H1 (cell line): ENCODE results near the gene NAV3. TPM values are rescaled to one million over a fixed set of nuclear protein-coding genes. Genes with fewer than 3 reads are reported as not detected.

Experiments
- CTCF ChIA-PET: fragments of 300-600 bp; sonication (Branson Sonifier 250); formaldehyde crosslinking; loops from one replicate; lab custom pipeline; 2021; ENCODE audit not compliant: partially characterized antibody; lab: Charles Lee
- POLR2A ChIA-PET: fragments of 300-600 bp; sonication (Branson Sonifier 250); formaldehyde crosslinking; loops from one replicate; lab custom pipeline; 2021; ENCODE audit warnings: inconsistent platforms; ENCODE audit not compliant: partially characterized antibody; lab: Charles Lee
- DNase-seq, 2 experiments: peaks; one replicate each; pipeline versions ENCODE4 v3.0.0 to v3.0.0-alpha.2; 2010 to 2022; ENCODE audit warnings: low spot score in 2 of 2, low read depth in 1 of 2, mixed read lengths in 1 of 2
- FAIRE-seq: peaks from 2 replicates; lab custom pipeline; 2011; peaks lifted over from hg19 to GRCh38; lab: Jason Lieb, UNC
- H2AFZ ChIP-seq: 2 replicates; pipeline ENCODE4 v1.8.1; 2012; ENCODE audit warnings: low read length, inconsistent platforms
- H2AK5ac ChIP-seq: 2 replicates; pipeline ENCODE4 v1.6.1; 2013; ENCODE audit warnings: low read depth, low read length
- H2BK120ac ChIP-seq: replicated peaks from 2 replicates; pipeline ENCODE3; 2013; ENCODE audit warnings: low read depth, low read length, inconsistent platforms
- H2BK12ac ChIP-seq: 2 replicates; pipeline ENCODE4 v1.6.1; 2013; ENCODE audit warnings: low read depth, low read length
- H2BK15ac ChIP-seq: 2 replicates; pipeline ENCODE4 v1.6.1; 2013; ENCODE audit warnings: low read length
- H2BK20ac ChIP-seq: 2 replicates; pipeline ENCODE4 v1.6.1; 2013; ENCODE audit warnings: low read length
- H2BK5ac ChIP-seq: 2 replicates; pipeline ENCODE4 v1.6.1; 2013; ENCODE audit warnings: low read depth, low read length
- H3K14ac ChIP-seq: 2 replicates; pipeline ENCODE4 v1.6.1; 2013; ENCODE audit warnings: inconsistent platforms; ENCODE audit not compliant: insufficient read length
- H3K18ac ChIP-seq: 2 replicates; pipeline ENCODE4 v1.6.1; 2013; ENCODE audit warnings: low read length; ENCODE audit errors: extremely low read depth
- H3K23ac ChIP-seq: 2 replicates; pipeline ENCODE4 v1.6.1; 2013; ENCODE audit warnings: inconsistent platforms; ENCODE audit not compliant: insufficient read length
- H3K23me2 ChIP-seq: 2 replicates; pipeline ENCODE4 v1.6.1; 2013; ENCODE audit warnings: low read depth, low read length
- H3K27ac ChIP-seq: 2 replicates; pipeline ENCODE4 v1.6.1; 2011; ENCODE audit warnings: low read depth, low read length, inconsistent platforms
- H3K27me3 ChIP-seq, 4 experiments: replicated peaks in 1 of 4; 1 replicate in 1 of 4; 2 replicates in 3 of 4; pipeline versions ENCODE4 v1.6.1 to v1.8.1; 2011 to 2013; ENCODE audit warnings: low read length in 3 of 4, mild to moderate bottlenecking in 3 of 4, inconsistent platforms in 2 of 4, mixed read lengths in 2 of 4, moderate library complexity in 1 of 4; ENCODE audit not compliant: control insufficient read depth in 3 of 4, insufficient read depth in 3 of 4; ENCODE audit errors: extremely low read depth in 1 of 4
- H3K36me3 ChIP-seq, 4 experiments: 2 replicates each; pipeline versions ENCODE4 v1.6.1 to v1.8.1; 2011 to 2013; ENCODE audit warnings: mild to moderate bottlenecking in 4 of 4, low read length in 3 of 4, moderate library complexity in 2 of 4, control low read depth in 1 of 4, inconsistent platforms in 1 of 4; ENCODE audit not compliant: insufficient read depth in 4 of 4, control insufficient read depth in 2 of 4
- H3K4ac ChIP-seq: replicated peaks from 2 replicates; pipeline ENCODE3; 2013; ENCODE audit warnings: low read length, low read depth, mixed read lengths, inconsistent platforms; ENCODE audit not compliant: insufficient read length
- H3K4me1 ChIP-seq, 4 experiments: replicated peaks in 1 of 4; 1 replicate in 1 of 4; 2 replicates in 3 of 4; pipeline versions ENCODE4 v1.6.1 to v1.8.1; 2011 to 2013; ENCODE audit warnings: low read length in 3 of 4, inconsistent platforms in 2 of 4, mixed read lengths in 1 of 4; ENCODE audit not compliant: insufficient read depth in 4 of 4, control insufficient read depth in 3 of 4
- H3K4me2 ChIP-seq, 2 experiments: 2 replicates each; pipeline versions ENCODE4 v1.6.1 to v1.8.1; 2011 to 2013; ENCODE audit warnings: low read depth in 2 of 2, low read length in 2 of 2, control low read depth in 1 of 2, inconsistent platforms in 1 of 2, mild to moderate bottlenecking in 1 of 2; ENCODE audit not compliant: insufficient read depth in 1 of 2
- H3K4me3 ChIP-seq, 4 experiments: fragments of 200-600, 300-600 bp in 1 of 4; sonication (generic), shearing (Covaris generic), sonication (Bioruptor Twin) in 1 of 4; 2 replicates each; pipeline versions ENCODE4 v1.5.1 to v1.8.1; 2011 to 2016; ENCODE audit warnings: low read length in 4 of 4, low read depth in 3 of 4, control low read depth in 2 of 4, inconsistent platforms in 2 of 4, mild to moderate bottlenecking in 2 of 4, mixed read lengths in 1 of 4, moderate library complexity in 1 of 4; ENCODE audit not compliant: insufficient read depth in 2 of 4; ENCODE audit errors: extremely low read depth in 1 of 4
- H3K56ac ChIP-seq: replicated peaks from 2 replicates; pipeline ENCODE3; 2013; ENCODE audit warnings: low read depth, mild to moderate bottlenecking, mixed read lengths, low read length, inconsistent platforms; ENCODE audit not compliant: insufficient read length
- H3K79me1 ChIP-seq: 2 replicates; pipeline ENCODE4 v1.6.1; 2013; ENCODE audit warnings: low read depth, low read length, control low read depth
- H3K79me2 ChIP-seq, 2 experiments: 2 replicates each; pipeline versions ENCODE4 v1.6.1 to v1.8.1; 2012 to 2013; ENCODE audit warnings: low read length in 2 of 2, mild to moderate bottlenecking in 2 of 2, inconsistent platforms in 1 of 2; ENCODE audit not compliant: insufficient read depth in 2 of 2, control insufficient read depth in 1 of 2
- H3K9ac ChIP-seq, 4 experiments: replicated peaks in 1 of 4; 1 replicate in 1 of 4; 2 replicates in 3 of 4; pipeline versions ENCODE4 v1.6.1 to v1.8.1; 2011 to 2013; ENCODE audit warnings: low read depth in 3 of 4, low read length in 3 of 4, control low read depth in 2 of 4, mild to moderate bottlenecking in 2 of 4, moderate library complexity in 2 of 4, inconsistent platforms in 1 of 4; ENCODE audit errors: extremely low read depth in 1 of 4
- H3K9me3 ChIP-seq, 2 experiments: 2 replicates each; pipeline versions ENCODE4 v1.6.1 to v1.8.1; 2012 to 2013; ENCODE audit warnings: mild to moderate bottlenecking in 2 of 2, moderate library complexity in 2 of 2, control low read depth in 1 of 2, inconsistent platforms in 1 of 2, low read depth in 1 of 2, low read length in 1 of 2, mixed read lengths in 1 of 2; ENCODE audit not compliant: insufficient read depth in 2 of 2
- H4K20me1 ChIP-seq, 2 experiments: replicated peaks in 1 of 2; 2 replicates each; pipeline versions ENCODE3 to v1.8.1; 2011 to 2013; ENCODE audit warnings: inconsistent platforms in 2 of 2, low read length in 2 of 2, mild to moderate bottlenecking in 1 of 2; ENCODE audit not compliant: insufficient read depth in 2 of 2, control insufficient read depth in 1 of 2
- H4K5ac ChIP-seq: 2 replicates; pipeline ENCODE4 v1.6.1; 2013; ENCODE audit warnings: low read length, low read depth, mixed read lengths, inconsistent platforms; ENCODE audit not compliant: insufficient read length
- H4K8ac ChIP-seq: 2 replicates; pipeline ENCODE4 v1.8.0; 2013; ENCODE audit warnings: mild to moderate bottlenecking, moderate library complexity, low read length, inconsistent platforms; ENCODE audit not compliant: insufficient read depth; ENCODE audit errors: extremely low read depth
- H4K91ac ChIP-seq: replicated peaks from 2 replicates; pipeline ENCODE3; 2013; ENCODE audit warnings: low read length, mixed read lengths, inconsistent platforms; ENCODE audit not compliant: insufficient read length
- CBX8 ChIP-seq: fragments of 300-800, 300-1000 bp; sonication (generic); IDR thresholded peaks from 2 replicates; pipeline ENCODE4 v1.7.1; 2016; ENCODE audit warnings: low read depth, low read length, borderline replicate concordance
- EP300 ChIP-seq, 2 experiments: IDR thresholded peaks; 1 replicate in 1 of 2; 2 replicates in 1 of 2; pipeline ENCODE4 v1.6.1; 2011 to 2012; ENCODE audit warnings: low read depth in 2 of 2, low read length in 2 of 2, mild to moderate bottlenecking in 2 of 2, borderline replicate concordance in 1 of 2, inconsistent platforms in 1 of 2, moderate library complexity in 1 of 2
- GTF2F1 ChIP-seq: IDR thresholded peaks from 2 replicates; pipeline ENCODE4 v1.6.1; 2012; ENCODE audit warnings: low read depth, low read length, improper control_type of control experiment, borderline replicate concordance
- JUN ChIP-seq: IDR thresholded peaks from 2 replicates; pipeline ENCODE4 v1.6.1; 2011; ENCODE audit warnings: low read depth, mild to moderate bottlenecking, improper control_type of control experiment, low read length
- KDM1A ChIP-seq: fragments of 200-600, 300-600 bp; sonication (generic); IDR thresholded peaks from 2 replicates; pipeline ENCODE4 v1.7.1; 2016; ENCODE audit warnings: mild to moderate bottlenecking, low read length, borderline replicate concordance
- RFX5 ChIP-seq: IDR thresholded peaks from 2 replicates; pipeline ENCODE4 v1.6.1; 2011; ENCODE audit warnings: low read depth, low read length, improper control_type of control experiment, borderline replicate concordance
- RNF2 ChIP-seq: fragments of 200-900, 300-1000 bp; sonication (generic); IDR thresholded peaks from 2 replicates; pipeline ENCODE4 v1.7.1; 2016; ENCODE audit warnings: borderline replicate concordance, low read depth, mild to moderate bottlenecking, antibody characterized with exemption, low read length; ENCODE audit not compliant: poor library complexity, severe bottlenecking; ENCODE audit errors: missing control alignments
- WGBS, 2 experiments: shearing (Covaris generic) in 1 of 2; methylation state at CpG; one replicate each; pipeline versions ENCODE4 v1.1.6 to v1.1.7; 2013 to 2015; ENCODE audit warnings: low lambda C conversion rate in 2 of 2, mixed read lengths in 2 of 2, inconsistent platforms in 1 of 2, low coverage in 1 of 2, missing lambda C conversion rate in 1 of 2; ENCODE audit not compliant: insufficient replicate concordance in 2 of 2, insufficient coverage in 1 of 2, insufficient read length in 1 of 2; ENCODE audit errors: extremely low coverage in 1 of 2, missing lambda C conversion rate in 1 of 2; 5-methylcytosine and 5-hydroxymethylcytosine counted together
- polyA plus RNA-seq, 7 experiments: library from polyadenylated mRNA; depleted of rRNA in 3 of 7; stranded (reverse) in 5 of 7; unstranded in 2 of 7; fragments of >200 nt in 5 of 7; fragments of 200-250 nt in 2 of 7; gene quantifications; 1 replicate in 5 of 7; 2 replicates in 1 of 7; 4 replicates in 1 of 7; pipeline versions ENCODE4 v1.2.1 to v1.2.3, GENCODE V29; 2011 to 2013; ENCODE audit warnings: missing spikeins in 2 of 7, mixed read lengths in 2 of 7
- total RNA-seq: library from RNA; stranded (reverse); fragmentation: NEBNext Ultra II Directional; extraction: Animal tissue kit (Norgen Biotek cat#: 25700); gene quantifications from 2 replicates; pipeline ENCODE4 v1.2.1, GENCODE V29; 2021

Gene NAV3
- total and polyA plus RNA-seq, 2 of the 8 experiments (the other 6 are each of a cell fraction or from before 2014, with no cell fraction given), result 0.47 to 5.0 TPM

- H3K36me3 ChIP-seq, result no peaks in the 10 kb centered on the region
- no peak overlapping the region; a peak in 1 of 7 replicates for H3K9ac ChIP-seq
- H4K5ac ChIP-seq, result no peak overlapping the region
- POLR2A ChIA-PET, result no interaction called here
- DNase-seq, result no peak
- no peaks in the 10 kb centered on the region for H3K79me2 ChIP-seq
- no peak overlapping the region for H2BK12ac ChIP-seq
- no peak overlapping the region for H2BK15ac ChIP-seq
- H3K27me3 ChIP-seq, result no peaks in the 10 kb centered on the region
- no peak overlapping the region for H2AFZ ChIP-seq
- H2AK5ac ChIP-seq, result no peak overlapping the region
- H2BK20ac ChIP-seq, result no peak overlapping the region
- FAIRE-seq, result no peak
- no peak overlapping the region for H3K56ac ChIP-seq
- H4K20me1 ChIP-seq, result no peaks in the 10 kb centered on the region
- H3K23me2 ChIP-seq, result no peaks in the 10 kb centered on the region
- H3K27ac ChIP-seq, result no peak overlapping the region
- H2BK5ac ChIP-seq, result no peak overlapping the region
- no peak overlapping the region for H3K4me2 ChIP-seq
- CTCF ChIA-PET, result no interaction called here
- no peak overlapping the region for H2BK120ac ChIP-seq
- no peak overlapping the region for H3K4me3 ChIP-seq
- no peak overlapping the region for H3K14ac ChIP-seq
- H3K4ac ChIP-seq, result no peak overlapping the region
- no peak overlapping the region for H3K23ac ChIP-seq
- H4K91ac ChIP-seq, result no peak overlapping the region
- no peaks in the 10 kb centered on the region for H3K4me1 ChIP-seq
- no peaks in the 10 kb centered on the region for H3K9me3 ChIP-seq
- H3K18ac ChIP-seq, result no peak overlapping the region
- no peaks in the 10 kb centered on the region for H3K79me1 ChIP-seq
- no peak overlapping the region for H4K8ac ChIP-seq
- TF ChIP-seq RNF2 (no peak), KDM1A (no peak), RFX5 (no peak), CBX8 (no peak), JUN (no peak), GTF2F1 (no peak), EP300 (IDR thresholded peaks at IDR 0.05; ENCODE audit: borderline replicate concordance in 1 of 2, low read depth in 2 of 2, low read length in 2 of 2) (no peak)
- 93% methylated on average over 4 of the region's 4 CpGs; no CpG with 5 or more reads in 1 of the 2 experiments for WGBS, 2 experiments
These were observed 345.9 kb downstream of the NAV3 start for GRCh38 chr12:78176643-78177042.
